ENCODE results near the gene ZDHHC14.
A peak's percentile ranks its signal among the peaks of the same experiment; 100 is the strongest.

Gene ZDHHC14

DNA sequence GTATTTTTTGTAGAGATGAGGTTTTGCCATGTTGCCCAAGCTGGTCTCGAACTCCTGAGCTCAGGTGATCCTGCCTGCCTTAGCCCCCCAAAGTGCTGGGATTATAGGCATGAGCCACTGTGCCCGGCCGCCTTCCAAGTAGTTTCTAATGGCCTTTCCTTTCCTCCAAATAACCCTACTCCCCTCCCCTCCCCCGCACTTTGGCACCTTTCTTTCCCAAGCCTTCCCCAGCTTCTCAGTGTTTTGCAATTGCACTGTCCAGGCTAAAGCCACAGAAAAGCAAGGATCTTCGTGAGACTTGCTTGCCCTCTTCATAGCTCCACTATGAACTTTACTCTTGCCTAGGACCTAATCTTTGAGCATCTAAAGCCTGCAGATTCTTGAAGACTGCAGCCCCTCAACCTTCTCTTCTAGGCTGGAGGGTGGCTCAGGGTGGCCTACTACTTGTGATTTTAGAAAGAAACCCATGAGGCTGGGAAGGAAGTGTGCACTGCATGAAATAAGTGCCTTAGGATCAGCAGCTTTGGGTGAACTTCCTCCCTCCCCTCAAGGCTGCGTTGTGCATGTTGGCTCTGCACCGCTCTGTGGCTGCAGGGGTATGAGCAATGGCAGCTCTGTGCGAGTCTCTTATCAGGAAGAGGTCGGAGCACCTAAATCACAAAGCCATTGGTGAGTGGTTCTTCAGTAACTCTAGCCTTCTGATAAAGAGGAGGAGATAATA, 289.6 kb downstream of the ZDHHC14 start:
- no peaks in the 10 kb centered on the region for H3K27me3 ChIP-seq (ENCODE audit: control insufficient read depth in 3 of 3, insufficient read depth in 3 of 3, low read depth in 1 of 3, low read length in 3 of 3)
- no peak overlapping the region for H3K23ac ChIP-seq (ENCODE audit: low read depth, low read length, poor library complexity)
- H4K8ac ChIP-seq (ENCODE audit: low read depth, low read length) = no peak overlapping the region
- no peaks in the 10 kb centered on the region for H3K9me3 ChIP-seq (replicated peaks in 1 of 2; ENCODE audit: control insufficient read depth in 2 of 2, insufficient read depth in 1 of 2, low read depth in 1 of 2, low read length in 2 of 2)
- H3K14ac ChIP-seq (ENCODE audit: low read length) = no peak overlapping the region
- H2AFZ ChIP-seq (ENCODE audit: low read length) = no peak overlapping the region
- no CpG with 5 or more reads among the region's 9 CpGs for WGBS, 2 donors (ENCODE audit: extremely low coverage in 2 of 2, insufficient read length in 2 of 2, insufficient replicate concordance in 1 of 2)
- no peak overlapping the region for H4K91ac ChIP-seq (ENCODE audit: low read depth, low read length, poor library complexity)
- no peaks in the 10 kb centered on the region for H3K36me3 ChIP-seq (replicated peaks in 1 of 2; ENCODE audit: control insufficient read depth in 2 of 2, insufficient read depth in 2 of 2, low read length in 2 of 2)
- H3K79me1 ChIP-seq (ENCODE audit: low read depth, low read length) = no peaks in the 10 kb centered on the region
- H3K4me1 ChIP-seq (ENCODE audit: control insufficient read depth in 2 of 2, insufficient read depth in 1 of 2, low read depth in 1 of 2, low read length in 2 of 2) = peaks cover 2 to 6% of the 10 kb centered on the region in 2 donors
- no peak overlapping the region for H3K18ac ChIP-seq (ENCODE audit: low read length)
- no peak overlapping the region for H2BK120ac ChIP-seq (ENCODE audit: low read depth, low read length)
- no peak overlapping the region for H2BK5ac ChIP-seq (ENCODE audit: low read length)
- H3K27ac ChIP-seq (replicated peaks; ENCODE audit: low read length) = no peak overlapping the region
- no peak overlapping the region for H2BK15ac ChIP-seq (ENCODE audit: low read length)
- H3K9ac ChIP-seq (ENCODE audit: low read depth, low read length, poor library complexity) = no peak overlapping the region
- no peak overlapping the region for H3K4ac ChIP-seq (ENCODE audit: low read length)
- DNase-seq (ENCODE audit: low spot score) = no peak
- no peak overlapping the region for H2AK5ac ChIP-seq (ENCODE audit: low read depth, low read length)
- no peak overlapping the region for H3K4me3 ChIP-seq (ENCODE audit: low read length in 2 of 2)
- H3K4me2 ChIP-seq (ENCODE audit: insufficient read depth, low read length, poor library complexity, severe bottlenecking) = no peak overlapping the region
- no peak overlapping the region for H2BK12ac ChIP-seq (ENCODE audit: low read length)

DNA sequence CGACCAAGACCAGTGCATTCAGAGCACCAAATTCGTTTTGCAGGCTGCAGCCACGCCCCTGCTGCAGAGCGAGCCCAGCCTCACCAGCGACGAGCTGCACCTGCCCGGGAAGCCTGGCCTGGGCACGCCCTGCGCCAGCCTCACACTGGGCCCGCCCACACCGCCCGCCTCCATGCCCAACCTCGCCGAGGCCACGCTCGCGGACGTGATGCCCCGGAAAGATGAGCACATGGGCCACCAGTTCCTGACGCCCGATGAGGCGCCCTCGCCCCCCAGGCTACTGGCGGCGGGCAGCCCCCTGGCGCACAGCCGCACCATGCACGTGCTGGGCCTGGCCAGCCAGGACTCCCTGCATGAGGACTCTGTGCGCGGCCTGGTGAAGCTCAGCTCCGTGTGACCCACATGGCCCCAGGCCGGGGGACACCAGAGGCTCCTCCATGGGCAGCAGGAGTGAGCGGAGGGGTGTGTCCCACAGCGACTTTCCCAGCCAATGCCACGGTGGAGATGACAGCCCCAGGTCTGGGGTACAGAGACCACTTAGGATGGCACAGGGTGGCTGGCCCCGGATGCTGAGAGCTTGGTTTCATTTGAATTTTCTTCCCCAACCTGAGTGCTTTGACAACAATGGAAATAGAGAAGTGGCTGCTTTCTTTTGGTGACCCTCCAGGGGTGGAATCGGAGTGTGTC, 291.9 kb downstream of the ZDHHC14 start:
- Histone ChIP-seq H2BK5ac (ENCODE audit: low read length) (no peak overlapping the region), H3K4ac (ENCODE audit: low read length) (no peak overlapping the region), H3K14ac (ENCODE audit: low read length) (no peak overlapping the region), H3K9ac (ENCODE audit: low read depth, low read length, poor library complexity) (peak overlapping the region; percentile 45), H3K4me2 (ENCODE audit: insufficient read depth, low read length, poor library complexity, severe bottlenecking) (no peak overlapping the region), H2AK5ac (ENCODE audit: low read depth, low read length) (no peak overlapping the region), H3K36me3 (replicated peaks in 1 of 2; ENCODE audit: control insufficient read depth in 2 of 2, insufficient read depth in 2 of 2, low read length in 2 of 2) (no peaks in the 10 kb centered on the region), H3K27ac (replicated peaks; ENCODE audit: low read length) (no peak overlapping the region), H2BK12ac (ENCODE audit: low read length) (no peak overlapping the region), H3K18ac (ENCODE audit: low read length) (no peak overlapping the region), H3K9me3 (replicated peaks in 1 of 2; ENCODE audit: control insufficient read depth in 2 of 2, insufficient read depth in 1 of 2, low read depth in 1 of 2, low read length in 2 of 2) (no peaks in the 10 kb centered on the region), H3K27me3 (ENCODE audit: control insufficient read depth in 3 of 3, insufficient read depth in 3 of 3, low read depth in 1 of 3, low read length in 3 of 3) (no peaks in the 10 kb centered on the region), H4K91ac (ENCODE audit: low read depth, low read length, poor library complexity) (no peak overlapping the region), H3K79me1 (ENCODE audit: low read depth, low read length) (no peaks in the 10 kb centered on the region), H2BK15ac (ENCODE audit: low read length) (no peak overlapping the region), H3K23ac (ENCODE audit: low read depth, low read length, poor library complexity) (no peak overlapping the region), H3K4me1 (ENCODE audit: control insufficient read depth in 2 of 2, insufficient read depth in 1 of 2, low read depth in 1 of 2, low read length in 2 of 2) (peaks cover 2 to 6% of the 10 kb centered on the region in 2 donors), H2BK120ac (ENCODE audit: low read depth, low read length) (no peak overlapping the region), H2AFZ (ENCODE audit: low read length) (no peak overlapping the region), H4K8ac (ENCODE audit: low read depth, low read length) (no peak overlapping the region), H3K4me3 (ENCODE audit: low read length in 2 of 2) (no peak overlapping the region)
- no CpG with 5 or more reads among the region's 37 CpGs for WGBS, 2 donors (ENCODE audit: extremely low coverage in 2 of 2, insufficient read length in 2 of 2, insufficient replicate concordance in 1 of 2)
- no peak for DNase-seq (ENCODE audit: low spot score)

DNA sequence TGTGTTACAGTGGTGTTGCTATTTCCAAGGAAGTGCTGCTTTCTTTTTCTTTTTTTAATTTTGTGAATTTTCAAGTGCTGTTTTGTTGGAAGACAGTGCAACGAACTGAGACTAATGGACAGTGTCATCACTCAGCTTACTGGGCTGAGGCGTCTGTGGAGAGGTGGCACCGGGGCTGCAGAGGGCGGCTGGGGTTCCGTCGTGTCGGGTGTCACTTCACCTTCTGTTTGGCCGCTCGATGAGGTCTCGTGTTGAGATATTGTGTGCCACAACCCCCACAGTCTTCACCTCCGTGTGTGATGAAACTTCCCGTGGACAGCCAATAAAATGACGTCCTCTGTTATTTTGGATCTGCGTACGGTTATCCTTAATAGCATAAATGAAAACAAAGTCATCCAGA, 292.6 kb downstream of the ZDHHC14 start:
- Histone ChIP-seq H3K36me3 (replicated peaks in 1 of 2; ENCODE audit: control insufficient read depth in 2 of 2, insufficient read depth in 2 of 2, low read length in 2 of 2) (no peaks in the 10 kb centered on the region), H3K79me1 (ENCODE audit: low read depth, low read length) (no peaks in the 10 kb centered on the region), H3K9ac (ENCODE audit: low read depth, low read length, poor library complexity) (no peak overlapping the region), H2BK120ac (ENCODE audit: low read depth, low read length) (no peak overlapping the region), H2BK15ac (ENCODE audit: low read length) (no peak overlapping the region), H3K14ac (ENCODE audit: low read length) (no peak overlapping the region), H2AK5ac (ENCODE audit: low read depth, low read length) (no peak overlapping the region), H3K9me3 (replicated peaks in 1 of 2; ENCODE audit: control insufficient read depth in 2 of 2, insufficient read depth in 1 of 2, low read depth in 1 of 2, low read length in 2 of 2) (no peaks in the 10 kb centered on the region), H2BK5ac (ENCODE audit: low read length) (no peak overlapping the region), H4K8ac (ENCODE audit: low read depth, low read length) (no peak overlapping the region), H3K23ac (ENCODE audit: low read depth, low read length, poor library complexity) (no peak overlapping the region), H3K4me3 (ENCODE audit: low read length in 2 of 2) (no peak overlapping the region), H3K4me1 (ENCODE audit: control insufficient read depth in 2 of 2, insufficient read depth in 1 of 2, low read depth in 1 of 2, low read length in 2 of 2) (peaks cover 2 to 6% of the 10 kb centered on the region in 2 donors), H3K27ac (replicated peaks; ENCODE audit: low read length) (no peak overlapping the region), H3K18ac (ENCODE audit: low read length) (no peak overlapping the region), H4K91ac (ENCODE audit: low read depth, low read length, poor library complexity) (no peak overlapping the region), H3K27me3 (ENCODE audit: control insufficient read depth in 3 of 3, insufficient read depth in 3 of 3, low read depth in 1 of 3, low read length in 3 of 3) (no peaks in the 10 kb centered on the region), H2AFZ (ENCODE audit: low read length) (no peak overlapping the region), H2BK12ac (ENCODE audit: low read length) (no peak overlapping the region), H3K4me2 (ENCODE audit: insufficient read depth, low read length, poor library complexity, severe bottlenecking) (no peak overlapping the region), H3K4ac (ENCODE audit: low read length) (no peak overlapping the region)
- DNase-seq (ENCODE audit: low spot score) = no peak
- WGBS, 2 donors (ENCODE audit: extremely low coverage in 2 of 2, insufficient read length in 2 of 2, insufficient replicate concordance in 1 of 2) = no CpG with 5 or more reads among the region's 15 CpGs

DNA sequence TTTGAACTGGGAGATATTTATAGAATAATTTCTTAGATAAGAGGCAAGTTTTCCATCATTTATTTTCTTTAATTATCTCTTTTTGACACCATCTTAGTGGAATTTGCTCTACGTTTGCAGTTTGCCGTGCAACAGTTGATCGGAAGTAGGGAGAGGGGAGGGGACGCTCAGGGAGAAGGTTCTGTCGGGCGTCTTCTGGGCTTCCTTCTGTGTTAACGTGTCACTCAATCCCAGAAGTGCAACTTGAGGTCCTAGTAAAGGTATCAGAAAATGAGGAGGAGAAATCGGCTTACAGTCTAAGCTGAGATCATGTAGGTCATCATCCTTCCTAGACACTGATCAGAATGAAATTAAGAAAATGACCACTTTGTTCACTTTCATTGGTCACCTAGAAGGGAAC, 293.1 kb downstream of the ZDHHC14 start:
- Histone ChIP-seq H2AK5ac (ENCODE audit: low read depth, low read length) (no peak overlapping the region), H2AFZ (ENCODE audit: low read length) (no peak overlapping the region), H3K27me3 (ENCODE audit: control insufficient read depth in 3 of 3, insufficient read depth in 3 of 3, low read depth in 1 of 3, low read length in 3 of 3) (no peaks in the 10 kb centered on the region), H3K36me3 (replicated peaks in 1 of 2; ENCODE audit: control insufficient read depth in 2 of 2, insufficient read depth in 2 of 2, low read length in 2 of 2) (no peaks in the 10 kb centered on the region), H2BK15ac (ENCODE audit: low read length) (no peak overlapping the region), H4K91ac (ENCODE audit: low read depth, low read length, poor library complexity) (no peak overlapping the region), H3K18ac (ENCODE audit: low read length) (no peak overlapping the region), H3K4me1 (ENCODE audit: control insufficient read depth in 2 of 2, insufficient read depth in 1 of 2, low read depth in 1 of 2, low read length in 2 of 2) (peaks cover 2 to 6% of the 10 kb centered on the region in 2 donors), H3K4me2 (ENCODE audit: insufficient read depth, low read length, poor library complexity, severe bottlenecking) (no peak overlapping the region), H3K23ac (ENCODE audit: low read depth, low read length, poor library complexity) (no peak overlapping the region), H2BK5ac (ENCODE audit: low read length) (no peak overlapping the region), H3K9ac (ENCODE audit: low read depth, low read length, poor library complexity) (no peak overlapping the region), H2BK120ac (ENCODE audit: low read depth, low read length) (no peak overlapping the region), H4K8ac (ENCODE audit: low read depth, low read length) (no peak overlapping the region), H3K79me1 (ENCODE audit: low read depth, low read length) (no peaks in the 10 kb centered on the region), H3K27ac (replicated peaks; ENCODE audit: low read length) (no peak overlapping the region), H3K9me3 (replicated peaks in 1 of 2; ENCODE audit: control insufficient read depth in 2 of 2, insufficient read depth in 1 of 2, low read depth in 1 of 2, low read length in 2 of 2) (no peaks in the 10 kb centered on the region), H3K4ac (ENCODE audit: low read length) (no peak overlapping the region), H2BK12ac (ENCODE audit: low read length) (no peak overlapping the region), H3K4me3 (ENCODE audit: low read length in 2 of 2) (no peak overlapping the region), H3K14ac (ENCODE audit: low read length) (no peak overlapping the region)
- DNase-seq (ENCODE audit: low spot score) = no peak
- WGBS, 2 donors (ENCODE audit: extremely low coverage in 2 of 2, insufficient read length in 2 of 2, insufficient replicate concordance in 1 of 2) = no CpG with 5 or more reads among the region's 8 CpGs
